Keratinocyte (primary cell): ENCODE measurements around the gene ATRNL1. TPM values are rescaled to one million over a fixed set of nuclear protein-coding genes. Genes with fewer than 3 reads are reported as not detected.

ENCODE experiments used
- DNase-seq: peaks from one replicate; pipeline ENCODE4 v3.0.0-alpha.2; 2011; ENCODE audit warnings: low read depth, missing footprints, low spot score
- FAIRE-seq: peaks from 2 replicates; lab custom pipeline; 2011; peaks lifted over from hg19 to GRCh38; lab: Jason Lieb, UNC
- H2AFZ ChIP-seq: 2 replicates; pipeline ENCODE4 v1.6.0; 2012; ENCODE audit warnings: low read length, control low read depth, inconsistent platforms; ENCODE audit not compliant: control insufficient read depth
- H3K27ac ChIP-seq: 2 replicates; pipeline ENCODE4 v1.5.1; 2011; ENCODE audit warnings: low read length; ENCODE audit not compliant: control insufficient read depth, insufficient read depth
- H3K27me3 ChIP-seq: 3 replicates; pipeline ENCODE4 v1.6.0; 2011; ENCODE audit warnings: low read length; ENCODE audit not compliant: control insufficient read depth, insufficient read depth; ENCODE audit errors: extremely low read depth
- H3K36me3 ChIP-seq, 2 experiments: 2 replicates in 1 of 2; 3 replicates in 1 of 2; pipeline ENCODE4 v1.5.1; 2011; ENCODE audit warnings: low read length in 2 of 2, mild to moderate bottlenecking in 1 of 2; ENCODE audit not compliant: control insufficient read depth in 2 of 2, insufficient read depth in 2 of 2; ENCODE audit errors: extremely low read depth in 1 of 2
- H3K4me1 ChIP-seq: 3 replicates; pipeline ENCODE4 v1.5.1; 2011; ENCODE audit warnings: low read length; ENCODE audit not compliant: control insufficient read depth, insufficient read depth; ENCODE audit errors: extremely low read depth
- H3K4me2 ChIP-seq: 3 replicates; pipeline ENCODE4 v1.6.0; 2011; ENCODE audit warnings: low read depth, low read length; ENCODE audit not compliant: control insufficient read depth, insufficient read depth; ENCODE audit errors: extremely low read depth
- H3K4me3 ChIP-seq, 3 experiments: fragments of 200-600 bp in 1 of 3; sonication (generic) in 1 of 3; 2 replicates in 2 of 3; 3 replicates in 1 of 3; pipeline ENCODE4 v1.5.1; 2011 to 2016; ENCODE audit warnings: low read length in 3 of 3, mild to moderate bottlenecking in 3 of 3, control low read depth in 2 of 3, inconsistent platforms in 1 of 3, low read depth in 1 of 3, mixed read lengths in 1 of 3, mixed run types in 1 of 3, moderate library complexity in 1 of 3; ENCODE audit not compliant: control insufficient read depth in 2 of 3, insufficient read depth in 2 of 3; ENCODE audit errors: extremely low read depth in 1 of 3
- H3K79me2 ChIP-seq: 2 replicates; pipeline ENCODE4 v1.6.0; 2012; ENCODE audit warnings: low read length; ENCODE audit not compliant: control insufficient read depth, insufficient read depth
- H3K9ac ChIP-seq: 3 replicates; pipeline ENCODE4 v1.6.0; 2011; ENCODE audit warnings: low read length; ENCODE audit not compliant: control insufficient read depth, insufficient read depth; ENCODE audit errors: extremely low read depth
- H3K9me1 ChIP-seq: 3 replicates; pipeline ENCODE4 v1.6.0; 2011; ENCODE audit warnings: low read length; ENCODE audit not compliant: control insufficient read depth, insufficient read depth; ENCODE audit errors: extremely low read depth
- H3K9me3 ChIP-seq: 2 replicates; pipeline ENCODE4 v1.5.1; 2012; ENCODE audit warnings: low read depth, low read length; ENCODE audit not compliant: control insufficient read depth
- H4K20me1 ChIP-seq: 3 replicates; pipeline ENCODE4 v1.6.0; 2011; ENCODE audit warnings: low read length; ENCODE audit not compliant: control insufficient read depth, insufficient read depth; ENCODE audit errors: extremely low read depth
- CTCF ChIP-seq, 3 experiments: IDR thresholded peaks in 1 of 3; conservative IDR thresholded peaks in 1 of 3; optimal IDR thresholded peaks in 1 of 3; 2 replicates in 2 of 3; 3 replicates in 1 of 3; pipeline versions ENCODE3 to v1.5.1; 2011; ENCODE audit warnings: low read length in 3 of 3, mild to moderate bottlenecking in 3 of 3, moderate library complexity in 2 of 3, control low read depth in 1 of 3, inconsistent platforms in 1 of 3; ENCODE audit not compliant: insufficient read depth in 2 of 3; ENCODE audit errors: extremely low read depth in 1 of 3
- EZH2 ChIP-seq: IDR thresholded peaks from one replicate; pipeline ENCODE4 v1.6.1; 2012; ENCODE audit warnings: inconsistent platforms, mild to moderate bottlenecking, low read length, moderate library complexity
- dilution Hi-C: fragments of 300-500 bp; cut with MboI; formaldehyde crosslinking; loops from one replicate; pipeline ENCODE4 v1.7.0; 2020; ENCODE audit warnings: low sequenced_read_pairs; ENCODE audit not compliant: extremely low pct_ligation_motif_present
- polyA plus RNA-seq, 5 experiments: library from polyadenylated mRNA; depleted of rRNA in 3 of 5; stranded (reverse) in 3 of 5; stranded (forward) in 1 of 5; unstranded in 1 of 5; fragments of >200 nt; gene quantifications; 1 replicate in 1 of 5; 2 replicates in 3 of 5; 3 replicates in 1 of 5; pipeline versions ENCODE4 v1.2.1 to v1.2.3, GENCODE V29; 2011 to 2012; ENCODE audit warnings: missing spikeins in 2 of 5, low read depth in 1 of 5, low replicate concordance in 1 of 5

Gene ATRNL1
- polyA plus RNA-seq, 1 donor (not counting 4 experiments of a cell fraction or from before 2014, with no cell fraction given) = 0.07 TPM

DNA sequence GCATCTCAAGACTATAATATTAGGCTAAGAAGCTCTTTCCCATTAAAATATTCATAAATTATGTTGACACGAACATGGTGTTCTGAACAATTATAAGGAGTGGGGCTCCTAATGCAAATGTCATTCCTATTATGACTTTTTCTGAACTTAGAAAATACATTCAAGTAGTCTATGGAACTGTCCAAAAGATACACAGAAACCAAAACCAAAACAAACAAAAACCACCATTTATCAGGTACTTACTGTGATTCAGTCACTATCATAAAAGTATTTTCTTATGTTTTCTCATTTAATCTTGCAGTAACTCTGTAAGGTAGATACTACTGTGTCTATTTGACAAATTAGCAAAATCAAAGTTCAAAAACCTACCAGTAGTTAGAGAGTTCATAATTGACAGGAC, 773.0 kb downstream of the ATRNL1 start:
- Histone ChIP-seq H3K36me3 (no peaks in the 10 kb centered on the region), H2AFZ (no peak overlapping the region), H3K9me1 (no peaks in the 10 kb centered on the region), H3K27me3 (no peaks in the 10 kb centered on the region), H3K79me2 (no peaks in the 10 kb centered on the region), H3K27ac (no peak overlapping the region), H3K9me3 (no peaks in the 10 kb centered on the region), H3K4me1 (peaks cover 10% of the 10 kb centered on the region), H3K4me3 (no peak overlapping the region), H3K4me2 (no peak overlapping the region), H4K20me1 (no peaks in the 10 kb centered on the region), H3K9ac (no peak overlapping the region)
- TF ChIP-seq CTCF (optimal IDR thresholded peaks at IDR 0.05 in 1 of 3, IDR thresholded peaks at IDR 0.05 in 1 of 3, conservative IDR thresholded peaks at IDR 0.05 in 1 of 3; ENCODE audit: extremely low read depth in 1 of 3, insufficient read depth in 2 of 3, low read length in 3 of 3) (no peak), EZH2 (no peak)
- no peak for DNase-seq
- FAIRE-seq = no peak
- dilution Hi-C loops = no loop called here

GRCh38 chr10:115866691-115867090, 773.5 kb downstream of the ATRNL1 start:
- Histone ChIP-seq H3K9me3 (no peaks in the 10 kb centered on the region), H3K4me3 (no peak overlapping the region), H3K9ac (no peak overlapping the region), H3K4me2 (no peak overlapping the region), H2AFZ (no peak overlapping the region), H3K4me1 (peaks cover 6% of the 10 kb centered on the region), H3K27me3 (no peaks in the 10 kb centered on the region), H4K20me1 (no peaks in the 10 kb centered on the region), H3K27ac (no peak overlapping the region), H3K36me3 (no peaks in the 10 kb centered on the region), H3K9me1 (no peaks in the 10 kb centered on the region), H3K79me2 (no peaks in the 10 kb centered on the region)
- FAIRE-seq = no peak
- DNase-seq = no peak
- dilution Hi-C loops = no loop called here
- TF ChIP-seq CTCF (optimal IDR thresholded peaks at IDR 0.05 in 1 of 3, IDR thresholded peaks at IDR 0.05 in 1 of 3, conservative IDR thresholded peaks at IDR 0.05 in 1 of 3; ENCODE audit: extremely low read depth in 1 of 3, insufficient read depth in 2 of 3, low read length in 3 of 3) (no peak), EZH2 (no peak)
